Cardiac fibroblast (primary cell): ENCODE measurements around the gene TNFRSF1B.

Experiments used
- DNase-seq, 2 donors: peaks; one replicate each; pipeline versions ENCODE4 v3.0.0 to v3.0.0-alpha.2; 2010; ENCODE audit warnings: low read depth in 2 of 2
- H3K4me3 ChIP-seq, 2 donors: replicated peaks in 1 of 2; 1 replicate in 1 of 2; 2 replicates in 1 of 2; pipeline ENCODE4 v1.5.1; 2011; ENCODE audit warnings: low read depth in 2 of 2, low read length in 2 of 2, mild to moderate bottlenecking in 2 of 2, moderate library complexity in 1 of 2
- TF ChIP-seq, protein P1 (sequence below): IDR thresholded peaks from one replicate; pipeline ENCODE4 v1.5.1; 2011; ENCODE audit warnings: low read depth, mild to moderate bottlenecking, low read length, inconsistent platforms

Gene TNFRSF1B

DNA sequence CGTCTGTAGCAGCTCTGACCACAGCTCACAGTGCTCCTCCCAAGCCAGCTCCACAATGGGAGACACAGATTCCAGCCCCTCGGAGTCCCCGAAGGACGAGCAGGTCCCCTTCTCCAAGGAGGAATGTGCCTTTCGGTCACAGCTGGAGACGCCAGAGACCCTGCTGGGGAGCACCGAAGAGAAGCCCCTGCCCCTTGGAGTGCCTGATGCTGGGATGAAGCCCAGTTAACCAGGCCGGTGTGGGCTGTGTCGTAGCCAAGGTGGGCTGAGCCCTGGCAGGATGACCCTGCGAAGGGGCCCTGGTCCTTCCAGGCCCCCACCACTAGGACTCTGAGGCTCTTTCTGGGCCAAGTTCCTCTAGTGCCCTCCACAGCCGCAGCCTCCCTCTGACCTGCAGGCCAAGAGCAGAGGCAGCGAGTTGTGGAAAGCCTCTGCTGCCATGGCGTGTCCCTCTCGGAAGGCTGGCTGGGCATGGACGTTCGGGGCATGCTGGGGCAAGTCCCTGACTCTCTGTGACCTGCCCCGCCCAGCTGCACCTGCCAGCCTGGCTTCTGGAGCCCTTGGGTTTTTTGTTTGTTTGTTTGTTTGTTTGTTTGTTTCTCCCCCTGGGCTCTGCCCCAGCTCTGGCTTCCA is 40.1 kb downstream of the TNFRSF1B start:
- TF ChIP-seq, protein P1, sequence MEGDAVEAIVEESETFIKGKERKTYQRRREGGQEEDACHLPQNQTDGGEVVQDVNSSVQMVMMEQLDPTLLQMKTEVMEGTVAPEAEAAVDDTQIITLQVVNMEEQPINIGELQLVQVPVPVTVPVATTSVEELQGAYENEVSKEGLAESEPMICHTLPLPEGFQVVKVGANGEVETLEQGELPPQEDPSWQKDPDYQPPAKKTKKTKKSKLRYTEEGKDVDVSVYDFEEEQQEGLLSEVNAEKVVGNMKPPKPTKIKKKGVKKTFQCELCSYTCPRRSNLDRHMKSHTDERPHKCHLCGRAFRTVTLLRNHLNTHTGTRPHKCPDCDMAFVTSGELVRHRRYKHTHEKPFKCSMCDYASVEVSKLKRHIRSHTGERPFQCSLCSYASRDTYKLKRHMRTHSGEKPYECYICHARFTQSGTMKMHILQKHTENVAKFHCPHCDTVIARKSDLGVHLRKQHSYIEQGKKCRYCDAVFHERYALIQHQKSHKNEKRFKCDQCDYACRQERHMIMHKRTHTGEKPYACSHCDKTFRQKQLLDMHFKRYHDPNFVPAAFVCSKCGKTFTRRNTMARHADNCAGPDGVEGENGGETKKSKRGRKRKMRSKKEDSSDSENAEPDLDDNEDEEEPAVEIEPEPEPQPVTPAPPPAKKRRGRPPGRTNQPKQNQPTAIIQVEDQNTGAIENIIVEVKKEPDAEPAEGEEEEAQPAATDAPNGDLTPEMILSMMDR, result no peak
- DNase-seq, result no peak
- H3K4me3 ChIP-seq, result no peak overlapping the region

DNA sequence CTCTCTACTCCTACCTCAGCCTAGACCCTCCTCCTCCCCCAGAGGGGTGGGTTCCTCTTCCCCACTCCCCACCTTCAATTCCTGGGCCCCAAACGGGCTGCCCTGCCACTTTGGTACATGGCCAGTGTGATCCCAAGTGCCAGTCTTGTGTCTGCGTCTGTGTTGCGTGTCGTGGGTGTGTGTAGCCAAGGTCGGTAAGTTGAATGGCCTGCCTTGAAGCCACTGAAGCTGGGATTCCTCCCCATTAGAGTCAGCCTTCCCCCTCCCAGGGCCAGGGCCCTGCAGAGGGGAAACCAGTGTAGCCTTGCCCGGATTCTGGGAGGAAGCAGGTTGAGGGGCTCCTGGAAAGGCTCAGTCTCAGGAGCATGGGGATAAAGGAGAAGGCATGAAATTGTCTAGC is 41.5 kb downstream of the TNFRSF1B start:
- DNase-seq, result no peak

DNA sequence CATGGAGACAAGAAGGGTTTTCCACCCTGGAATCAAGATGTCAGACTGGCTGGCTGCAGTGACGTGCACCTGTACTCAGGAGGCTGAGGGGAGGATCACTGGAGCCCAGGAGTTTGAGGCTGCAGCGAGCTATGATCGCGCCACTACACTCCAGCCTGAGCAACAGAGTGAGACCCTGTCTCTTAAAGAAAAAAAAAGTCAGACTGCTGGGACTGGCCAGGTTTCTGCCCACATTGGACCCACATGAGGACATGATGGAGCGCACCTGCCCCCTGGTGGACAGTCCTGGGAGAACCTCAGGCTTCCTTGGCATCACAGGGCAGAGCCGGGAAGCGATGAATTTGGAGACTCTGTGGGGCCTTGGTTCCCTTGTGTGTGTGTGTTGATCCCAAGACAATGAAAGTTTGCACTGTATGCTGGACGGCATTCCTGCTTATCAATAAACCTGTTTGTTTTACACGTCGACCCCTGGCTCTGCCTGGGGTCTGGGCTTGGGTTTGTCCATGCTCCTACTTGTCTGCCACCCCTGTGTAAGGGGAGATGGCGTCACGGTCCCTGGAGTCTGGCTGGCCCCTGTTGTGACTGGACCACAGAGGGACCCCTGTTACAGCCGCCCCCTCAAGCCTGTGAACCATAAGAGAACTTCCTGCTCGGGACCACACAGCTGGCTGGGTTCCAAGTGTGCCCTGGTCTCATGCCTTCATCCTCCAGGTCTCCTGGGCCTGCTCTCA is 42.1 kb downstream of the TNFRSF1B start:
- H3K4me3 ChIP-seq, result no peak overlapping the region
- TF ChIP-seq, protein P1, result peak; percentile 90
- DNase-seq, result peak; percentile 84 to 88

More for the DNA sequence above, 41.5 kb downstream of the TNFRSF1B start:
- no peak overlapping the region for H3K4me3 ChIP-seq
- TF ChIP-seq, protein P1, result no peak

DNA sequence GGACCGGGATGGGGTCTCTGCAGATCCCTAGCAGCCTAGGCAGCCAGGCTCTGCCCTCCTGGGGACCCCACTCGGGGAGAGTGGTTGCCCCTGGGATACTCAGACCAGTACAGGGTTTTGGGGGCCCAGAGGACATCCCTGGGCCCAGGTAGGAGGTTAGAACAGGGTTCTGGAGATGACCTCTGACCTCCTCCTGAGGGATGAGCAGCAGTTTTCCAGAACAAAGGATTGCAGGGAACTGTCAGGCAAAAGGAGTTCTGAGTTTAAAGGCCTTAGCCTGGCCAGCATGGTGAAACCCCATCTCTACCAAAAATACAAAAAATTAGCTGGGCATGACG is 42.7 kb downstream of the TNFRSF1B start:
- TF ChIP-seq, protein P1, result no peak
- no peak for DNase-seq

DNA sequence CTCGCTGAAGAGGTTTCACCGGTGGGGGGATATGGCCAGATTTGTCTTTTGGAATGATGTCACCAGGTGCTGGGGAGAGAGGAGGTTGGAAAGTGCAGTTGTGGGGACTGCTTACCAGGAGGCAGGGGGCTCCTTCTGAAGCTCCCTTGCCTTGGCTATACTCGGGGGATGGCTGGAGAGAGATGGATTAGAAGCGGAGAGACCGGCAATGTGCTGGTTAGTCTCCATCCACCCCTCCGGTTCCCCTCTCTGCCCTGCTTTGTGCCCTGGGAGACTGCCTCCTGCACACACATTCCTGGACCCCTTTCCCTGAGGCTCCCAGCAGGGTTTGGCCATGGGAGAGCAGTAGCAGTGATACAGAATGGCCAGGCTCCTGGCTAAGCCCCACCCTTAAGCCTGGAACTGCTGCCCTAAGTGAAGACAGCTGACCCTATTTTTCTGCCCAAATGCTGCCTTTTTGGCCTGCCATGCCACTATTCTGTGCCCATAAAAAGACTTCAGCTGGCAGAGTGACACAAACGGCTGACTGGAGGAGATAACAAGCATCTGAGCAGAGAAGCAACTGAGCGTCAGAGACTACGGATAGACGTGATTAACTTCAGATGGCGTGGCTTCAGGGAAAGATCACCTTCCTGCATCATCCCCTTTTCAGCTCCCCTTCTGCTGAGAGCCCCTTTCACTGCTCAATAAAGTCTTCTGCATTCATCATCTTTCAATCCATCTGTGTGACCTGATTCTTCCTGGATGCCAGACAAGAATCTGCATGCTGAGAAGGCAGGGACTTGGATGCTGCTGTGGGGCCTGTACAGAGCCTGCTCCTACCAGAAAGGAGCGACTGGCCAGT is 48.5 kb downstream of the TNFRSF1B start:
- TF ChIP-seq, protein P1, result no peak
- DNase-seq, result peak in 1 of 2 donors; percentile 9
- H3K4me3 ChIP-seq, result no peak overlapping the region

More for the DNA sequence above, 42.7 kb downstream of the TNFRSF1B start:
- no peak overlapping the region for H3K4me3 ChIP-seq

DNA sequence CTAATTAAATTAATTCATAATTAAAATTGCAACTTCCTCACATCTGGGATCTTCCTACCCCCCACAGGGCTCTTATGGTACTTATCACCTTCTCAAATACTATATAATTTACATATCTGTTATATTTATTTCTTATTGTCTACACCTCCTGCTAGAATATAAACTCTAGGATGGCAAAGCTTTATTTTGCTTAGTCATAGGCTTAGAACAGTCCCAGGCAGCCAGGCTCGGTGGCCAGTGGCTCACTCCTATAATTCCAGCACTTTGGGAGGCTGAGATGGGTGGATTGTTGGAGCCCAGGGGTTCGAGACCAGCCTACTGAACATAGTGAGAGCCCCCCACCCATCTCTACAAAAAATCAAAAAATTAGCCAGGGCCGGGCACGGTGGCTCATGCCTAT is 53.0 kb downstream of the TNFRSF1B start:
- H3K4me3 ChIP-seq, result no peak overlapping the region
- no peak for DNase-seq
- TF ChIP-seq, protein P1, result no peak
